HepG2 (cell line): ENCODE results near the gene UQCR11. TPM values are rescaled to one million over a fixed set of nuclear protein-coding genes. Genes with fewer than 3 reads are reported as not detected.
A peak's percentile ranks its signal among the peaks of the same experiment; 100 is the strongest.

Source experiments
- AKAP8 ChIP-seq: sonication (generic); formaldehyde crosslinking; IDR thresholded peaks from 2 replicates; pipeline ENCODE4 v1.5.1; 2020; ENCODE audit warnings: mild to moderate bottlenecking, missing genetic modification reagents
- BORCS8-MEF2B ChIP-seq: sonication (generic); formaldehyde crosslinking; IDR thresholded peaks from 2 replicates; pipeline ENCODE4 v1.8.0; 2022; ENCODE audit warnings: mild to moderate bottlenecking, missing genetic modification reagents
- KLF15 ChIP-seq: sonication (generic); formaldehyde crosslinking; IDR thresholded peaks from 2 replicates; pipeline ENCODE4 v1.8.1; 2023; ENCODE audit warnings: borderline replicate concordance, mild to moderate bottlenecking, inconsistent platforms, missing genetic modification reagents, mixed read lengths
- MED13 ChIP-seq: sonication (generic); formaldehyde crosslinking; IDR thresholded peaks from 2 replicates; pipeline ENCODE4 v1.5.0; 2020; ENCODE audit warnings: missing genetic modification reagents
- MIER3 ChIP-seq: IDR thresholded peaks from 2 replicates; pipeline ENCODE4 v1.6.1; 2016; ENCODE audit warnings: missing compliant biosample characterization, borderline replicate concordance
- RNF2 ChIP-seq: fragments of 450-650 bp; conservative IDR thresholded peaks from 2 replicates; pipeline ENCODE4 v1.6.1; 2016; ENCODE audit warnings: low read depth
- SAP130 ChIP-seq: IDR thresholded peaks from 2 replicates; pipeline ENCODE4 v1.6.1; 2016; ENCODE audit warnings: low read depth
- SOX13 ChIP-seq, 3 experiments: fragments of 450-650 bp in 1 of 3; sonication (generic) in 1 of 3; formaldehyde crosslinking in 1 of 3; IDR thresholded peaks in 2 of 3; conservative IDR thresholded peaks in 1 of 3; 2 replicates each; pipeline versions ENCODE4 v1.5.0 to v1.6.1; 2016 to 2020; ENCODE audit warnings: antibody characterized with exemption in 1 of 3, mild to moderate bottlenecking in 1 of 3, missing compliant biosample characterization in 1 of 3, missing genetic modification reagents in 1 of 3, moderate library complexity in 1 of 3
- ZFP36L2 ChIP-seq: sonication (generic); formaldehyde crosslinking; IDR thresholded peaks from 2 replicates; pipeline ENCODE4 v1.4.0; 2020; ENCODE audit warnings: missing genetic modification reagents
- ZFP41 ChIP-seq: sonication (generic); formaldehyde crosslinking; IDR thresholded peaks from 2 replicates; pipeline ENCODE4 v1.4.0; 2020; ENCODE audit warnings: mild to moderate bottlenecking, missing genetic modification reagents, borderline replicate concordance
- ZHX1 ChIP-seq: sonication (generic); formaldehyde crosslinking; IDR thresholded peaks from 2 replicates; pipeline ENCODE4 v1.8.1; 2022; ENCODE audit warnings: low read depth, mild to moderate bottlenecking, missing genetic modification reagents
- ZNF496 ChIP-seq: sonication (generic); formaldehyde crosslinking; IDR thresholded peaks from 2 replicates; pipeline ENCODE4 v1.8.1; 2023; ENCODE audit warnings: mild to moderate bottlenecking, moderate library complexity, missing genetic modification reagents; ENCODE audit not compliant: insufficient replicate concordance
- ZNF558 ChIP-seq: sonication (generic); formaldehyde crosslinking; IDR thresholded peaks from 2 replicates; pipeline ENCODE4 v1.9.0; 2022; ENCODE audit warnings: mild to moderate bottlenecking, missing genetic modification reagents, borderline replicate concordance
- polyA plus RNA-seq, 8 experiments: library from polyadenylated mRNA; depleted of rRNA in 3 of 8; stranded (reverse) in 7 of 8; unstranded in 1 of 8; fragments of >200 nt; fragmentation: Illumina TruSeq in 4 of 8; extraction: Trizol in 4 of 8; gene quantifications; 2 replicates each; pipeline versions ENCODE4 v1.2.1 to v1.2.3, GENCODE V29; 2011 to 2016; ENCODE audit warnings: low read depth in 4 of 8, missing spikeins in 1 of 8, mixed read lengths in 1 of 8; ENCODE audit not compliant: insufficient read depth in 1 of 8
- total RNA-seq, 5 experiments: library from RNA; depleted of rRNA; stranded (reverse); fragments of >200 nt; fragmentation: Illumina TruSeq; extraction: Trizol; gene quantifications; 2 replicates each; pipeline ENCODE4 v1.2.3, GENCODE V29; 2016; ENCODE audit warnings: low read depth in 1 of 5
- TF ChIP-seq, protein P1 (sequence below): sonication (generic); formaldehyde crosslinking; IDR thresholded peaks from 2 replicates; pipeline ENCODE4 v1.9.0; 2022; ENCODE audit warnings: missing genetic modification reagents, mild to moderate bottlenecking, borderline replicate concordance
- TF ChIP-seq, protein P2 (sequence below): sonication (generic); formaldehyde crosslinking; IDR thresholded peaks from 2 replicates; pipeline ENCODE4 v1.5.1; 2020; ENCODE audit warnings: missing genetic modification reagents, mild to moderate bottlenecking, borderline replicate concordance
- TF ChIP-seq, protein P3 (sequence below): sonication (generic); formaldehyde crosslinking; IDR thresholded peaks from 2 replicates; pipeline ENCODE4 v1.8.0; 2022; ENCODE audit warnings: mild to moderate bottlenecking, missing genetic modification reagents, borderline replicate concordance
- TF ChIP-seq, protein P4 (sequence below): sonication (generic); formaldehyde crosslinking; IDR thresholded peaks from 2 replicates; pipeline ENCODE4 v1.4.0; 2020; ENCODE audit warnings: missing genetic modification reagents, mild to moderate bottlenecking, borderline replicate concordance

Gene UQCR11
- total and polyA plus RNA-seq, 2 of the 13 experiments (the other 11 are each of a cell fraction or from before 2014, with no cell fraction given), result 125 to 214 TPM

DNA sequence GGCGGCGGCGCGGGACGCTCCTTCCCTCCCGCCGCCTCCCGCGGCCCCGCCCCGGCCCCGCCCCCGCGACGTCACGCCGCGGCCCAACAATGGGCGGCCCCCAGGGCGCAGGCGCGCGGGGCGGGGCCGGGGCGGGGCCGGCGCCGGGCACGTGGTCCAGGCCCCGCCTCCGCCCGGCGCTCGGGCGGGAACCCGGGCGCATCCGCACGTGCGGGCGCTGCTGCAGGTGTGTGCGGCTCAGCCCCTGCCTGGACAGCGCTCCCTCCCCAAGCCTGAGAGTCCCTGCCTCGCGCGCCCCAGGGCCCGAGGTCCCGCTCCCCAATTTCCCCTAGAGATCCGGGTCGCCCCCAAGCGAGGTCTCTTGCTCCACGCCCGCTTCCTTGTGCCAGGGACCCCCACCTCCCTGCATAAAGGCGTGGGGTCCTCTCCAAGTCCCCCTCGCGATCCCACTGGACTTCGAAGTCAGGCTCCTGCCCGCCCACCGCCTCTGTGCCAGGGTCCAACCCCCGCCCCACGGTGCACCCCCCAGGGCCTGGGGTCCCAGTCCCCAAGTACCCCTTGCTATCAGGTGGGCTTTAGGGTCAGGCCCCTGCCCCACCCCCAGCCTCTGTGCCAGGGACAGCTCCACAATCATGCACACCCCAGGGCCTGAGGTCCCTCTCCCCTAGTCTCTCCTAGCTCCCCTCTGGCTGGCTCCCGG lies 36.8 kb downstream of the UQCR11 start, which contains the start of gene MEX3D (continued):
- peak; percentile 63; the same call in 1 of the 2 replicates for TF ChIP-seq ZFP41 (CRISPR knock-in tag)
- 0 out of 2 replicates have a peak, but pooled peaks have one; percentile 39 for TF ChIP-seq ZHX1
- no peak for TF ChIP-seq ZFP36L2 (CRISPR knock-in tag)
- 0 out of 2 replicates have a peak, but pooled peaks have one; percentile 62 for TF ChIP-seq MED13 (CRISPR knock-in tag)
- no peak for TF ChIP-seq SOX13 (IDR thresholded peaks at IDR 0.05)
- TF ChIP-seq SOX13 (CRISPR knock-in tag; conservative IDR thresholded peaks at IDR 0.05 in 1 of 2, IDR thresholded peaks at IDR 0.05 in 1 of 2), result 0 out of 4 replicates have a peak, but pooled peaks of 1 of the 2 experiments have one; percentile 13
- TF ChIP-seq AKAP8, result peak; percentile 54; the same call in 1 of the 2 replicates
- TF ChIP-seq, protein P1, sequence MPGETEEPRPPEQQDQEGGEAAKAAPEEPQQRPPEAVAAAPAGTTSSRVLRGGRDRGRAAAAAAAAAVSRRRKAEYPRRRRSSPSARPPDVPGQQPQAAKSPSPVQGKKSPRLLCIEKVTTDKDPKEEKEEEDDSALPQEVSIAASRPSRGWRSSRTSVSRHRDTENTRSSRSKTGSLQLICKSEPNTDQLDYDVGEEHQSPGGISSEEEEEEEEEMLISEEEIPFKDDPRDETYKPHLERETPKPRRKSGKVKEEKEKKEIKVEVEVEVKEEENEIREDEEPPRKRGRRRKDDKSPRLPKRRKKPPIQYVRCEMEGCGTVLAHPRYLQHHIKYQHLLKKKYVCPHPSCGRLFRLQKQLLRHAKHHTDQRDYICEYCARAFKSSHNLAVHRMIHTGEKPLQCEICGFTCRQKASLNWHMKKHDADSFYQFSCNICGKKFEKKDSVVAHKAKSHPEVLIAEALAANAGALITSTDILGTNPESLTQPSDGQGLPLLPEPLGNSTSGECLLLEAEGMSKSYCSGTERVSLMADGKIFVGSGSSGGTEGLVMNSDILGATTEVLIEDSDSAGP (CRISPR knock-in tag), result peak; percentile 35; the same call in 1 of the 2 replicates
- TF ChIP-seq MIER3 (CRISPR knock-in tag), result no peak
- TF ChIP-seq SAP130, result peak; percentile 41
- TF ChIP-seq ZNF558 (CRISPR knock-in tag), result peak; percentile 57; the same call in 1 of the 2 replicates
- 0 out of 2 replicates have a peak, but pooled peaks have one; percentile 68 for TF ChIP-seq KLF15 (CRISPR knock-in tag)
- no peak for TF ChIP-seq ZNF496 (CRISPR knock-in tag)
- TF ChIP-seq RNF2, result peak; percentile 92
- TF ChIP-seq, protein P2, sequence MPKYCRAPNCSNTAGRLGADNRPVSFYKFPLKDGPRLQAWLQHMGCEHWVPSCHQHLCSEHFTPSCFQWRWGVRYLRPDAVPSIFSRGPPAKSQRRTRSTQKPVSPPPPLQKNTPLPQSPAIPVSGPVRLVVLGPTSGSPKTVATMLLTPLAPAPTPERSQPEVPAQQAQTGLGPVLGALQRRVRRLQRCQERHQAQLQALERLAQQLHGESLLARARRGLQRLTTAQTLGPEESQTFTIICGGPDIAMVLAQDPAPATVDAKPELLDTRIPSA (CRISPR knock-in tag), result peak; percentile 55; the same call in 1 of the 2 replicates
- TF ChIP-seq, protein P3, sequence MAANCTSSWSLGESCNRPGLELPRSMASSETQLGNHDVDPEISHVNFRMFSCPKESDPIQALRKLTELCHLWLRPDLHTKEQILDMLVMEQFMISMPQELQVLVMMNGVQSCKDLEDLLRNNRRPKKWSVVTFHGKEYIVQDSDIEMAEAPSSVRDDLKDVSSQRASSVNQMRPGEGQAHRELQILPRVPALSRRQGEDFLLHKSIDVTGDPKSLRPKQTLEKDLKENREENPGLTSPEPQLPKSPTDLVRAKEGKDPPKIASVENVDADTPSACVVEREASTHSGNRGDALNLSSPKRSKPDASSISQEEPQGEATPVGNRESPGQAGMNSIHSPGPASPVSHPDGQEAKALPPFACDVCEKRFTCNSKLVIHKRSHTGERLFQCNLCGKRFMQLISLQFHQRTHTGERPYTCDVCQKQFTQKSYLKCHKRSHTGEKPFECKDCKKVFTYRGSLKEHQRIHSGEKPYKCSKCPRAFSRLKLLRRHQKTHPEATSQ, result no peak
- TF ChIP-seq, protein P4, sequence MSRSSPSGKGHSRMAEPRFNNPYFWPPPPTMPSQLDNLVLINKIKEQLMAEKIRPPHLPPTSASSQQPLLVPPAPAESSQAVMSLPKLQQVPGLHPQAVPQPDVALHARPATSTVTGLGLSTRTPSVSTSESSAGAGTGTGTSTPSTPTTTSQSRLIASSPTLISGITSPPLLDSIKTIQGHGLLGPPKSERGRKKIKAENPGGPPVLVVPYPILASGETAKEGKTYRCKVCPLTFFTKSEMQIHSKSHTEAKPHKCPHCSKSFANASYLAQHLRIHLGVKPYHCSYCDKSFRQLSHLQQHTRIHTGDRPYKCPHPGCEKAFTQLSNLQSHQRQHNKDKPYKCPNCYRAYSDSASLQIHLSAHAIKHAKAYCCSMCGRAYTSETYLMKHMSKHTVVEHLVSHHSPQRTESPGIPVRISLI (CRISPR knock-in tag), result 0 out of 2 replicates have a peak, but pooled peaks have one; percentile 30
- TF ChIP-seq BORCS8-MEF2B (CRISPR knock-in tag), result peak; percentile 80
